Cerebellar cortex (tissue), 1 donor: ENCODE measurements around the gene PYCR2.
A peak's percentile ranks its signal among the peaks of the same experiment; 100 is the strongest.
"Not testable (repeated sequence)": the region's sequence is repeated elsewhere in the genome, so short reads cannot be mapped to it uniquely, and the experiment has no call there.

Experiments used
- DNase-seq: peaks from one replicate; pipeline ENCODE4 v3.0.0-alpha.2; 2015; ENCODE audit warnings: low spot score

Gene PYCR2

GRCh38 chr1:225890346-225891228, 33.5 kb downstream of the PYCR2 start:
- DNase-seq, result no peak

- DNase-seq, result no peak
Observed at GRCh38 chr1:225889743-225890142, 34.3 kb downstream of the PYCR2 start.

GRCh38 chr1:225888898-225889601, 35.0 kb downstream of the PYCR2 start, which contains the start of gene LEFTY1:
Gene LEFTY1, minus strand, starts transcription at chr1:225889146. Its CDS starts 80 bp downstream, at chr1:225889066.
- DNase-seq, result no peak

- DNase-seq, result no peak
Observed at GRCh38 chr1:225888289-225888897, 35.7 kb downstream of the PYCR2 start.

- DNase-seq, result not testable (repeated sequence)
Observed at GRCh38 chr1:225887554-225888288, 36.3 kb downstream of the PYCR2 start.

- DNase-seq, result no peak
Observed at GRCh38 chr1:225887030-225887314, 37.1 kb downstream of the PYCR2 start.

- DNase-seq, result no peak
Observed at GRCh38 chr1:225886159-225887029, 37.7 kb downstream of the PYCR2 start.

GRCh38 chr1:225885336-225885735, 38.7 kb downstream of the PYCR2 start:
- DNase-seq, result no peak

- no peak for DNase-seq
Observed at GRCh38 chr1:225883616-225884265, 40.3 kb downstream of the PYCR2 start.

GRCh38 chr1:225882694-225883615, 41.1 kb downstream of the PYCR2 start:
- no peak for DNase-seq

- peak; percentile 48 for DNase-seq
Observed at GRCh38 chr1:225881959-225882693, 41.9 kb downstream of the PYCR2 start, which contains the start of gene TMEM63A. Gene TMEM63A, minus strand, starts transcription at chr1:225882380. Its CDS starts 4,800 bp downstream, at chr1:225877580.

GRCh38 chr1:225881081-225881958, 42.7 kb downstream of the PYCR2 start:
- DNase-seq, result no peak

GRCh38 chr1:225880636-225881035, 43.4 kb downstream of the PYCR2 start:
- no peak for DNase-seq

- DNase-seq, result no peak
Observed at GRCh38 chr1:225880222-225880588, 43.8 kb downstream of the PYCR2 start.

GRCh38 chr1:225879521-225880221, 44.4 kb downstream of the PYCR2 start:
- no peak for DNase-seq

GRCh38 chr1:225878282-225878681, 45.8 kb downstream of the PYCR2 start:
- DNase-seq, result no peak

- DNase-seq, result peak; percentile 56
Observed at GRCh38 chr1:225877580-225877979, 46.5 kb downstream of the PYCR2 start.
